ENCODE results near the gene TMPRSS4.

DNA sequence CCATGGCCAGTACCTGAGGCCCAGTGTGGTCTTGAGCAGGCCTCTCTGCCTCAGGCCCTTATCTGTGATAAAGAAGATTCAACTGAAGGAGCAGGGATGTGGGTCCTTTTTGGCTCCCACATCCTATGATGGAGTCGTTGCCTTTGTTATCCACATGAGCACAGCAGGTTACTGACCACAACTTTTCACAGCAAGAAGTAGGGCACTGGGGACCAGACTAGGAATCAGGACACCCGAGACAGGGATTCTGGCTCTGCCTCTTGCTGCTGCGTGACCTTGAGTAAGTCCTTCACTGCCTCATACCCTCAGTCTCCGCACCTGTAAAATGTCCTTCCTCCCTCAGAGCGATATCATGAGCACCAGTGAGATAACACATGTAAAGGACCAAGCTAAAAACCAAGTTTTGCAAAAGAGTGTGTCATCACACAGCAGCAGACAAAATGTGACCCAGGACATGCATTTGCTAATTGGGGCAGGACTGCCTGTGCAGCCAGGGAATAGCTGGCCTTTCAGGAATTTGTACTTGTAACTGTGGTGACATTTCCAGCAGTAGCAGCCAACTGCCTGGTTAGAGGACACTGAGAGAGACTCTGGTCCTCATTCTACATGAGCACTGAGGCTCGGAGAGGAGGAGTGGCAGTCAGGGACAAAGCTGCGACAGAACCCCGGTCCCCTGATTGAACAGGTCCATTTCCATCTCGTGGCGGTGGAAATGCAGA, 23.1 kb downstream of the TMPRSS4 start:
- TF ChIP-seq, protein P1, sequence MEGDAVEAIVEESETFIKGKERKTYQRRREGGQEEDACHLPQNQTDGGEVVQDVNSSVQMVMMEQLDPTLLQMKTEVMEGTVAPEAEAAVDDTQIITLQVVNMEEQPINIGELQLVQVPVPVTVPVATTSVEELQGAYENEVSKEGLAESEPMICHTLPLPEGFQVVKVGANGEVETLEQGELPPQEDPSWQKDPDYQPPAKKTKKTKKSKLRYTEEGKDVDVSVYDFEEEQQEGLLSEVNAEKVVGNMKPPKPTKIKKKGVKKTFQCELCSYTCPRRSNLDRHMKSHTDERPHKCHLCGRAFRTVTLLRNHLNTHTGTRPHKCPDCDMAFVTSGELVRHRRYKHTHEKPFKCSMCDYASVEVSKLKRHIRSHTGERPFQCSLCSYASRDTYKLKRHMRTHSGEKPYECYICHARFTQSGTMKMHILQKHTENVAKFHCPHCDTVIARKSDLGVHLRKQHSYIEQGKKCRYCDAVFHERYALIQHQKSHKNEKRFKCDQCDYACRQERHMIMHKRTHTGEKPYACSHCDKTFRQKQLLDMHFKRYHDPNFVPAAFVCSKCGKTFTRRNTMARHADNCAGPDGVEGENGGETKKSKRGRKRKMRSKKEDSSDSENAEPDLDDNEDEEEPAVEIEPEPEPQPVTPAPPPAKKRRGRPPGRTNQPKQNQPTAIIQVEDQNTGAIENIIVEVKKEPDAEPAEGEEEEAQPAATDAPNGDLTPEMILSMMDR (IDR thresholded peaks at IDR 0.05): no peak
- TF ChIP-seq POLR2A (IDR thresholded peaks at IDR 0.05): no peak

Data from testis (tissue), 2 donors.